K562 (cell line): Measurements from ENCODE around the gene GPR55.

Experiments used
- SRF ChIP-seq, 2 experiments: fragments of 250-450, 450-650 bp in 1 of 2; sonication (Bioruptor Pico) in 1 of 2; sonication (generic) in 1 of 2; formaldehyde crosslinking; IDR thresholded peaks; 2 replicates each; pipeline versions ENCODE4 v1.5.0 to v1.5.1; 2020 to 2022; ENCODE audit warnings: mild to moderate bottlenecking in 1 of 2, missing genetic modification reagents in 1 of 2
- TF ChIP-seq, protein P1 (sequence below), 3 experiments: IDR thresholded peaks in 2 of 3; conservative IDR thresholded peaks in 1 of 3; 2 replicates each; pipeline ENCODE4 v1.5.1; 2011 to 2012; ENCODE audit warnings: low read length in 3 of 3, mild to moderate bottlenecking in 3 of 3, control low read depth in 2 of 3, improper control_type of control experiment in 1 of 3, inconsistent platforms in 1 of 3, low read depth in 1 of 3, mixed read lengths in 1 of 3, moderate library complexity in 1 of 3; ENCODE audit not compliant: insufficient read depth in 2 of 3
- TF ChIP-seq, protein P2 (sequence below): sonication (generic); formaldehyde crosslinking; IDR thresholded peaks from 2 replicates; pipeline ENCODE4 v1.8.0; 2022; ENCODE audit warnings: mild to moderate bottlenecking, missing genetic modification reagents

DNA sequence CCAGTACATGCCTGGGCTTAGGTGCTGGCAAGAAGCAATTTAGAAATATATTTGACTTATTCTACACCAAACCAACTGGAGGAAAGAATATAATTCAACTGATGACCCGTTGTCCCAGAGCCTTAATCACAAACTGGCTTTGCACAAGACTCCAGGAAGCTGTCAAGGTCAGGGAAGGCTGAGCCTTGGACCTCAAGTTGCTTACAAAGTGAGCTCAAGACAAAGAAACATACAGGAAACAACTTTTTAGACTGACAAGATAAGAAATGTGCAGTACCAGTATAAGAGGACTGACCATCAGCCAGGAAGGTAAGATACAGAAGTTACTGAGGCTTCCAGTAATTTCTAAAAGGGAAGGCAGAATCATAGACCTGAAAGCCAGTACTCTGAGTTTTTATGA is 35.0 kb upstream of the GPR55 start:
- TF ChIP-seq, protein P1, sequence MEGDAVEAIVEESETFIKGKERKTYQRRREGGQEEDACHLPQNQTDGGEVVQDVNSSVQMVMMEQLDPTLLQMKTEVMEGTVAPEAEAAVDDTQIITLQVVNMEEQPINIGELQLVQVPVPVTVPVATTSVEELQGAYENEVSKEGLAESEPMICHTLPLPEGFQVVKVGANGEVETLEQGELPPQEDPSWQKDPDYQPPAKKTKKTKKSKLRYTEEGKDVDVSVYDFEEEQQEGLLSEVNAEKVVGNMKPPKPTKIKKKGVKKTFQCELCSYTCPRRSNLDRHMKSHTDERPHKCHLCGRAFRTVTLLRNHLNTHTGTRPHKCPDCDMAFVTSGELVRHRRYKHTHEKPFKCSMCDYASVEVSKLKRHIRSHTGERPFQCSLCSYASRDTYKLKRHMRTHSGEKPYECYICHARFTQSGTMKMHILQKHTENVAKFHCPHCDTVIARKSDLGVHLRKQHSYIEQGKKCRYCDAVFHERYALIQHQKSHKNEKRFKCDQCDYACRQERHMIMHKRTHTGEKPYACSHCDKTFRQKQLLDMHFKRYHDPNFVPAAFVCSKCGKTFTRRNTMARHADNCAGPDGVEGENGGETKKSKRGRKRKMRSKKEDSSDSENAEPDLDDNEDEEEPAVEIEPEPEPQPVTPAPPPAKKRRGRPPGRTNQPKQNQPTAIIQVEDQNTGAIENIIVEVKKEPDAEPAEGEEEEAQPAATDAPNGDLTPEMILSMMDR (IDR thresholded peaks at IDR 0.05 in 2 of 3, conservative IDR thresholded peaks at IDR 0.05 in 1 of 3; ENCODE audit: insufficient read depth in 2 of 3, low read depth in 1 of 3, low read length in 3 of 3): no peak
- TF ChIP-seq, protein P2, sequence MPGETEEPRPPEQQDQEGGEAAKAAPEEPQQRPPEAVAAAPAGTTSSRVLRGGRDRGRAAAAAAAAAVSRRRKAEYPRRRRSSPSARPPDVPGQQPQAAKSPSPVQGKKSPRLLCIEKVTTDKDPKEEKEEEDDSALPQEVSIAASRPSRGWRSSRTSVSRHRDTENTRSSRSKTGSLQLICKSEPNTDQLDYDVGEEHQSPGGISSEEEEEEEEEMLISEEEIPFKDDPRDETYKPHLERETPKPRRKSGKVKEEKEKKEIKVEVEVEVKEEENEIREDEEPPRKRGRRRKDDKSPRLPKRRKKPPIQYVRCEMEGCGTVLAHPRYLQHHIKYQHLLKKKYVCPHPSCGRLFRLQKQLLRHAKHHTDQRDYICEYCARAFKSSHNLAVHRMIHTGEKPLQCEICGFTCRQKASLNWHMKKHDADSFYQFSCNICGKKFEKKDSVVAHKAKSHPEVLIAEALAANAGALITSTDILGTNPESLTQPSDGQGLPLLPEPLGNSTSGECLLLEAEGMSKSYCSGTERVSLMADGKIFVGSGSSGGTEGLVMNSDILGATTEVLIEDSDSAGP (CRISPR knock-in tag): no peak
- TF ChIP-seq SRF (CRISPR knock-in tag; IDR thresholded peaks at IDR 0.05): no peak
